Measurements from ENCODE around the gene DUSP1. TPM values are rescaled to one million over a fixed set of nuclear protein-coding genes. Genes with fewer than 3 reads are reported as not detected.

Gene DUSP1
- polyA plus RNA-seq, 1 donor (not counting 4 experiments of a cell fraction or from before 2014, with no cell fraction given), result 174 TPM

- H3K9me1 ChIP-seq (ENCODE audit: control insufficient read depth, extremely low read depth, insufficient read depth, low read length), result no peaks in the 10 kb centered on the region
- H3K9me3 ChIP-seq (ENCODE audit: control insufficient read depth, low read depth, low read length), result peaks cover 2% of the 10 kb centered on the region
- no peak overlapping the region for H3K9ac ChIP-seq (ENCODE audit: control insufficient read depth, extremely low read depth, insufficient read depth, low read length)
- H3K4me1 ChIP-seq (ENCODE audit: control insufficient read depth, extremely low read depth, insufficient read depth, low read length), result no peaks in the 10 kb centered on the region
- no peak overlapping the region for H3K27ac ChIP-seq (ENCODE audit: control insufficient read depth, insufficient read depth, low read length)
- no peak overlapping the region for H3K4me3 ChIP-seq (ENCODE audit: control insufficient read depth in 2 of 3, extremely low read depth in 1 of 3, insufficient read depth in 2 of 3, low read depth in 1 of 3, low read length in 3 of 3)
- H3K4me2 ChIP-seq (ENCODE audit: control insufficient read depth, extremely low read depth, insufficient read depth, low read depth, low read length), result no peak overlapping the region
- DNase-seq (ENCODE audit: low read depth, low spot score), result no peak
- H3K27me3 ChIP-seq (ENCODE audit: control insufficient read depth, extremely low read depth, insufficient read depth, low read length), result no peaks in the 10 kb centered on the region
- no peaks in the 10 kb centered on the region for H3K36me3 ChIP-seq (ENCODE audit: control insufficient read depth in 2 of 2, extremely low read depth in 1 of 2, insufficient read depth in 2 of 2, low read length in 2 of 2)
- no peaks in the 10 kb centered on the region for H3K79me2 ChIP-seq (ENCODE audit: control insufficient read depth, insufficient read depth, low read length)
- TF ChIP-seq CTCF (optimal IDR thresholded peaks at IDR 0.05 in 1 of 3, IDR thresholded peaks at IDR 0.05 in 1 of 3, conservative IDR thresholded peaks at IDR 0.05 in 1 of 3; ENCODE audit: extremely low read depth in 1 of 3, insufficient read depth in 2 of 3, low read length in 3 of 3) (no peak), EZH2 (IDR thresholded peaks at IDR 0.05; ENCODE audit: low read length) (no peak)
- FAIRE-seq, result no peak
- H2AFZ ChIP-seq (ENCODE audit: control insufficient read depth, low read length), result no peak overlapping the region
- dilution Hi-C loops (cut with MboI; ENCODE audit: extremely low pct_ligation_motif_present, low sequenced_read_pairs), result no loop called here
- H4K20me1 ChIP-seq (ENCODE audit: control insufficient read depth, extremely low read depth, insufficient read depth, low read length), result no peaks in the 10 kb centered on the region
Observed at GRCh38 chr5:172757394-172758010, 13.5 kb downstream of the DUSP1 start.

DNA sequence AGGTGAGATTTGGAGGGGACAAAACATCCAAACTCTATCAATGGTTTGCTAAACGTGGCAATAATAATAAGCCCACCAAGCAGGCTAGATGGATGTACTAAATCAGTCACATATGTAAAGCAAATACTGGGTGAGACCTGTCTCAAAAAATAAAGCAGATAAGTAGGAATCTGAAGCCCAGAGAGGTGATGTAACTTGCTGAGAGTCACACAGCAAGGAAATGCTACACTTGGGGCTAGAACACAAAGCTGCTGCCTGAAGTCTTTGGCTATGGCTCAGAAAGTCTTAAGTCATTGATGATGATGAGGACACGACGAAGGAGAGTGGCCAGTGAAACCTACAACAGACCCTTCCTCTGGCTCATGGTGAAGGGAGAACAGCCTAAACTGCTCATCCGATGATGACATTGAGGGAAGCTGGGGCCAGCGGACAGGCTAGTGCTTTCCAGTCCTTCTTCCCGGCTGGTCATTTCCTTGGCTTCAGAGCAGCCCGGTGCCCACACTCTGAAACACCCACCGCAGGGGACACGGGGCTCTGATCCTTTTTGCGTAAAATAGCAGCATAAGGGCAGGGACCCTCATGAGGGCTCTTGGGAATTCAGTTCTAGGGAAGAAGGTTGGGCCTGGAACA, 14.1 kb downstream of the DUSP1 start:
- Histone ChIP-seq H3K4me2 (ENCODE audit: control insufficient read depth, extremely low read depth, insufficient read depth, low read depth, low read length) (no peak overlapping the region), H3K79me2 (ENCODE audit: control insufficient read depth, insufficient read depth, low read length) (no peaks in the 10 kb centered on the region), H3K36me3 (ENCODE audit: control insufficient read depth in 2 of 2, extremely low read depth in 1 of 2, insufficient read depth in 2 of 2, low read length in 2 of 2) (no peaks in the 10 kb centered on the region), H3K4me3 (ENCODE audit: control insufficient read depth in 2 of 3, extremely low read depth in 1 of 3, insufficient read depth in 2 of 3, low read depth in 1 of 3, low read length in 3 of 3) (no peak overlapping the region), H3K4me1 (ENCODE audit: control insufficient read depth, extremely low read depth, insufficient read depth, low read length) (no peaks in the 10 kb centered on the region), H3K9me1 (ENCODE audit: control insufficient read depth, extremely low read depth, insufficient read depth, low read length) (no peaks in the 10 kb centered on the region), H4K20me1 (ENCODE audit: control insufficient read depth, extremely low read depth, insufficient read depth, low read length) (no peaks in the 10 kb centered on the region), H3K9me3 (ENCODE audit: control insufficient read depth, low read depth, low read length) (peaks cover 2% of the 10 kb centered on the region), H3K27me3 (ENCODE audit: control insufficient read depth, extremely low read depth, insufficient read depth, low read length) (no peaks in the 10 kb centered on the region), H2AFZ (ENCODE audit: control insufficient read depth, low read length) (no peak overlapping the region), H3K9ac (ENCODE audit: control insufficient read depth, extremely low read depth, insufficient read depth, low read length) (no peak overlapping the region), H3K27ac (ENCODE audit: control insufficient read depth, insufficient read depth, low read length) (no peak overlapping the region)
- no peak for FAIRE-seq
- dilution Hi-C loops (cut with MboI; ENCODE audit: extremely low pct_ligation_motif_present, low sequenced_read_pairs), result no loop called here
- no peak for TF ChIP-seq EZH2 (IDR thresholded peaks at IDR 0.05; ENCODE audit: low read length)
- TF ChIP-seq CTCF (optimal IDR thresholded peaks at IDR 0.05 in 1 of 3, IDR thresholded peaks at IDR 0.05 in 1 of 3, conservative IDR thresholded peaks at IDR 0.05 in 1 of 3; ENCODE audit: extremely low read depth in 1 of 3, insufficient read depth in 2 of 3, low read length in 3 of 3), result no peak
- no peak for DNase-seq (ENCODE audit: low read depth, low spot score)
